Esophagus (tissue), 2 donors: ENCODE data around the gene OR4M1. TPM values are rescaled to one million over a fixed set of nuclear protein-coding genes. Genes with fewer than 3 reads are reported as not detected.
"Not testable (repeated sequence)": the region's sequence is repeated elsewhere in the genome, so short reads cannot be mapped to it uniquely, and the experiment has no call there.

Experiments used
- H3K27ac ChIP-seq, 2 donors: one replicate each; pipeline ENCODE4 v1.5.1; 2013; ENCODE audit warnings: low read depth in 2 of 2, mild to moderate bottlenecking in 2 of 2, inconsistent platforms in 1 of 2, low read length in 1 of 2, moderate library complexity in 1 of 2
- H3K27me3 ChIP-seq, 2 donors: one replicate each; pipeline ENCODE4 v1.6.1; 2013; ENCODE audit warnings: low read length in 2 of 2, control low read depth in 1 of 2, mild to moderate bottlenecking in 1 of 2; ENCODE audit not compliant: insufficient read depth in 2 of 2, control insufficient read depth in 1 of 2
- H3K36me3 ChIP-seq, 2 donors: one replicate each; pipeline ENCODE4 v1.6.1; 2013; ENCODE audit warnings: low read length in 1 of 2; ENCODE audit not compliant: control insufficient read depth in 2 of 2, insufficient read depth in 2 of 2
- H3K4me1 ChIP-seq, 2 donors: one replicate each; pipeline ENCODE4 v1.6.1; 2013; ENCODE audit warnings: low read length in 1 of 2; ENCODE audit not compliant: control insufficient read depth in 2 of 2, insufficient read depth in 2 of 2
- H3K4me3 ChIP-seq, 2 donors: one replicate each; pipeline ENCODE4 v1.5.1; 2013; ENCODE audit warnings: low read length in 2 of 2, mild to moderate bottlenecking in 2 of 2, low read depth in 1 of 2, moderate library complexity in 1 of 2
- H3K9me3 ChIP-seq, 2 donors: one replicate each; pipeline ENCODE4 v1.6.1; 2013; ENCODE audit warnings: mild to moderate bottlenecking in 2 of 2, low read depth in 1 of 2, low read length in 1 of 2, moderate library complexity in 1 of 2; ENCODE audit not compliant: control insufficient read depth in 2 of 2, insufficient read depth in 1 of 2
- WGBS, 2 donors: extraction: QIAGEN DNeasy Blood & Tissue Kit; methylation state at CpG; one replicate each; pipeline ENCODE4 v1.1.7; 2013; 5-methylcytosine and 5-hydroxymethylcytosine counted together
- polyA plus RNA-seq, 2 donors: library from polyadenylated mRNA; stranded (reverse); fragments of 200-250 nt; gene quantifications; one replicate each; pipeline ENCODE4 v1.2.3, GENCODE V29; 2013
- donor health status: healthy with polysubstance abuse.
- donor health status: Bipolar disorder and iron deficiency.

OR4M1 gene
- not detected for polyA plus RNA-seq

DNA sequence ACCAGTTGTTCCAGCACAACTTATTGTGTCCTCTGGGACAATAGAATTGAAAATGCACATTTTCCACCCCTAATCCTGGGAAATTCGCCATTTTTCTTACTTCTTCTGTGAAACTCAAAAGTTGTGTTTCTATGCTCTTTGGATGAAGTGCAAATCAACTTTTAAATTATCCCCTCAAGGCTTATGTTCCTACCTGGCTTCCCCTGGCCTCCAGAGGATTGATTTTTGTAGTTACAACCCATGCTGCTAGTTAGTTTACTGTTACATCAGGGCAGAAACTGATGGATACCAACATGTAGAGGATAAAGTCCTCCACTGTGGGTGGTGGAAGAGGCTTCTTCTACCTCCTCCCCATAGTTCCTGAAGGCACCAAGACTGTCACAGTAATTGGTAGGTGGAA is at the start of gene OR4M1:
OR4M1 (plus strand) TSS at position 301 of the 400 bp plus-strand sequence. CDS start 6,819 bp downstream, outside the sequence.
- H3K4me3 ChIP-seq, H3K4me1 ChIP-seq, H3K36me3 ChIP-seq, H3K9me3 ChIP-seq, H3K27ac ChIP-seq, H3K27me3 ChIP-seq: not testable (repeated sequence)
- WGBS, 2 donors, result 5 to 7% methylated on average over 1 of the region's 1 CpG

DNA sequence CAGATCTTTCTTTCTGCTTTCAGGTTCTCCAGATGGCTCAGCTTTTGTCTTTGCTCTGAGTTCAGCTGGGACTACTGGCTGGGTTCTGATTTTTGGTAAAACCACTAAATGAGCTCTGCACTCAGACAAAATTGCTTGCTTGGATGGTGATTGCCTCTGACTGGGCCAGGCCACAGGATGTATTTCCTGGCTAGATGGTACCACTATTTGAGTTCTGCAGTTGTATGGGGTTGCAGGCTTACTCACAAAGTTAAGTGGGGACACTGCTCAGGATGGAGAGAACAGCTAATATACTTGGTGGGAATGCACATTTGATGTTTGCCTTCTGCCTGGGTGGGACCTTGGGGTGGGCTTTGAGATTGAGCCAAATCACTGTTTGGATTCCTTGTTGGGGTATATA is 43.9 kb upstream of the OR4M1 start:
- no peak overlapping the region for H3K27ac ChIP-seq

GRCh38 chr14:19729763-19730162 is 43.5 kb upstream of the OR4M1 start:
- Histone ChIP-seq H3K27me3 (no peaks in the 10 kb centered on the region), H3K36me3 (no peaks in the 10 kb centered on the region), H3K4me1 (no peaks in the 10 kb centered on the region), H3K4me3 (no peak overlapping the region), H3K27ac (no peak overlapping the region), H3K9me3 (peaks cover 0 to 5% of the 10 kb centered on the region in 2 donors)
- 64 to 71% methylated on average over 2 of the region's 2 CpGs for WGBS, 2 donors

More for the DNA sequence above, 43.9 kb upstream of the OR4M1 start:
- Histone ChIP-seq H3K4me3 (no peak overlapping the region), H3K27me3 (no peaks in the 10 kb centered on the region), H3K4me1 (no peaks in the 10 kb centered on the region), H3K36me3 (no peaks in the 10 kb centered on the region), H3K9me3 (peaks cover 0 to 5% of the 10 kb centered on the region in 2 donors)

DNA sequence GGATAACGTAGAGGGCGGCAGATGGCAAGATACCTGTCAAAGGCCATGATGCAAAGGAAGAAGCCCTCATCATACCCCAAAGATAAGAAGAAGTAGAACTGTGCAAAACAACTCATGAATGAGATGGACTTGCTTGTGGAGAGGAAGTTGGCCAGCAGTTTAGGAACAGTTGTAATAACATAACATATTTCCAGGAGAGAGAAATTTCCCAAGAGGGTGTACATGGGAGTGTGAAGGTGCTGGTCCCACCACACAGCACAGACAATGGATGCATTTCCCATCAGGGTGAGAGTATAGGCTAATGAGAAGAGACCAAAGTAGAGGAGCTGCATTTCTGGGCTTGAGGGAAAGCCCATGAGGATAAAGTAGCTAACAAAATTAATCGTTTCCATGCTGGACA is 39.4 kb upstream of the OR4M1 start:
- H3K4me1 ChIP-seq, H3K27me3 ChIP-seq, H3K36me3 ChIP-seq, H3K9me3 ChIP-seq, H3K27ac ChIP-seq, H3K4me3 ChIP-seq: not testable (repeated sequence)
- WGBS, 2 donors, result 67 to 74% methylated on average over 3 of the region's 3 CpGs

DNA sequence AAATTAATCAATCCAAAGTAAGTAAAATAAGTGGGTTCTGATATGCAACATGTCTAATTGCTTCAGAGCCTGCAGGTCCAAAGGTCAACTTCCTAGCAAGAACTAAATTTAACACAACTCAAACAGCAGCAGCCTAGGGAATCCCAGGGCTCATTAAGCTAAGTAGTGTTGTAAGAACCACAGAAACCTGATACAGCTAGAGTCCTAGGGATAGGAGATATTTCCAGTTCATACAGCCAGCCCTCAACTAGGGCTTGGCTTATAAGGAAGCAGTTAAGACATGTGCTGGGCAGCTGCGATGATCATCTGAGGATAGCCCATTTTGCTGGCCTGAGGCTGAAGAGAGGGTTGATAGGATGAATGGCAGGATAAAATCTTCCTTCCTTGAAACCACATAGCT is 30.0 kb upstream of the OR4M1 start, which contains the start of gene OR4Q3:
OR4Q3 (plus strand) TSS at position 316 of the 400 bp plus-strand sequence.
- H3K27me3 ChIP-seq, result no peaks in the 10 kb centered on the region
- H3K27ac ChIP-seq, result no peak within 1 kb of the TSS
- WGBS, 2 donors, result 76 to 78% methylated on average over 1 of the region's 1 CpG
- no peak within 1 kb of the TSS for H3K4me3 ChIP-seq
- peaks cover 0 to 3% of the 10 kb centered on the region in 2 donors for H3K9me3 ChIP-seq
- no peaks in the 10 kb centered on the region for H3K4me1 ChIP-seq
- H3K36me3 ChIP-seq, result no peaks in the 10 kb centered on the region

DNA sequence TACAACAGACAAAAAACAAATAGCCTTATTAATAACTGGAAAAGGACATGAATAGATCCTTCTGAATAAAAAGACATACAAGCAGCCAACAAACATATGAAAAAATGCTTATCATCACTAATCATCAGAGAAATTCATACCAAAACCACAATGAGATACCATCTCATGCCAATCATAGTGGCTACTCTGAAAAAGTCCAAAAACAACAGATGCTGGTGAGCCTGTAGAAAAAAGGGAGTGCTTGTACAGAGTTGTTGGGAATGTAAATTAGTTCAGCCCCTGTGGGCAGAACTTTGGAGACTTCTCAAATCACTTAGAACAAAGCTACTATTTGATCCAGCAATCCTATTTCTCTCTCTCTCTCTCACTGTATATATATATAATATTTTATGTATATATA is 21.0 kb upstream of the OR4M1 start:
- H3K4me3 ChIP-seq, H3K27me3 ChIP-seq, H3K27ac ChIP-seq, H3K4me1 ChIP-seq, H3K9me3 ChIP-seq, H3K36me3 ChIP-seq: not testable (repeated sequence)

DNA sequence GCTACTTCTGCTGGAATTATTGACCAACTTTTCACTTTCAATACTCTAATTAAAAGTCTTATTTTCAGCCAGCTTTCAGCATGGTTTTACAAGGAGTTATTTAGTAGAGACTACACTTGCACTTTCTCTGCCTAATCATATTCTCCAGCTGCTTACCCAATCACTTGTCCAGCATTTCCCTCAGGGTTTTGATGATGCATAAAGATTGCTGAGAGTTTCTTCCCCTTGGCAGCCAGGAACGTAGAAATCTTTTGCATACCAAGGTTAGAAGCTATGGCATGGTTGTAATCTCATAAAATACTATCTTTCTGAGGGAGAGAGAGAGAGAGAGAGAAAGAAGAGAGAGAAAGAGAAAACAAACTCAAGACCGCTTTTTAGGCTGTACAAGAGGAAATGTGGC is 19.1 kb upstream of the OR4M1 start:
- Histone ChIP-seq H3K27ac (no peak overlapping the region), H3K4me3 (no peak overlapping the region), H3K36me3 (no peaks in the 10 kb centered on the region), H3K4me1 (no peaks in the 10 kb centered on the region), H3K27me3 (no peaks in the 10 kb centered on the region), H3K9me3 (no peaks in the 10 kb centered on the region)
- 29 to 35% methylated on average over 2 of the region's 2 CpGs for WGBS, 2 donors

DNA sequence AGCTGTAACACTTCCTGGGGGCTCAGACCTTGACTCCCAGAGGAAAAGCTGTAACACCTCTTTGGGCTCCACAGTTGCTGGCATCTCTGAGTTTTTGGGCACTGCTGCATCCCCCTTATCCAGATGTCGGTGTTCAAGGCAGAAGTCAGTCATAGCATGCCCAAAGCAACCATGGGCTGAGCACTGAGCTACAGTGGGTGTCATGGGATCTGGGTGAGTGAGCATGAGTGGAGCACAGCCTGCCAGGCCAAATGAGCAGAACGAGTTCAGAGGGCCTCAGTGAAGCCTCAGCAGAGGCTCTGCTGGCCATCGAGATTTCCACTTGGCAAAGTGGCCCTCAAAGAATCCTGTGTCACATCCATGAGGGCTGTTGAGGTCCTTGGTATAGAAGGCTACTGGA is 1.8 kb upstream of the OR4M1 start:
- not testable (repeated sequence) for H3K36me3 ChIP-seq, H3K27me3 ChIP-seq, H3K4me1 ChIP-seq, H3K4me3 ChIP-seq, H3K9me3 ChIP-seq, H3K27ac ChIP-seq
- WGBS, 2 donors, result 37 to 52% methylated on average over 3 of the region's 3 CpGs

DNA sequence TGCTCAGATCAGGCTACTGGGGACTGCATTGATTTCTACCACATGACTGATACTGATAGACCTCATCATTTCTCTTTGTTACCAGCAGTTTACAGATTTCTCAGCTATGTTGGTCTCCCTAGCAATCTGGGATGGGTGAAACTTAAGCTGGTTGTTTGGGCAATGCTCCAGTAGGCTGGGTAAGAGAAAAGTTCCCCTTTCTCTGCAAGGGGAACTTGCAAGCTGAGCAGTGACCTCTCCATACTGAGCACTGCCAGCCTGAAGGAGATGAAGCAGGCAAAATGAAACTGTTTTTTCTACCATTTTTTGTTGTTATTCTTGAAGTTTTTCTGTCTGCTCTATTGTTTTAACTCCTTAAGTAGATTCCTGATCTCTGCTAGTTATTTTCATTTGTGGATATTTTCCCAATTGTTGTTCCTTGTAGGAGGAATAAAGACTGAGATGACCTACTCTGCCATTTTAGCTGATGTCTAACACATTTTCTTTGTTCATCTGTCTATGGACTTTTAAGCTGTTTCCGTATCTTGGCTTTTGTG is 1.3 kb upstream of the OR4M1 start:
- H3K36me3 ChIP-seq, result no peaks in the 10 kb centered on the region
- H3K27me3 ChIP-seq, result no peaks in the 10 kb centered on the region
- 90 to 93% methylated on average over 1 of the region's 1 CpG for WGBS, 2 donors
- no peak overlapping the region for H3K27ac ChIP-seq
- H3K9me3 ChIP-seq, result peaks cover 4 to 8% of the 10 kb centered on the region in 2 donors
- H3K4me3 ChIP-seq, result no peak overlapping the region
- H3K4me1 ChIP-seq, result no peaks in the 10 kb centered on the region

GRCh38 chr14:19772454-19772853 is 850 bp upstream of the OR4M1 start:
- not testable (repeated sequence) for H3K4me1 ChIP-seq, H3K27ac ChIP-seq, H3K9me3 ChIP-seq, H3K36me3 ChIP-seq, H3K4me3 ChIP-seq, H3K27me3 ChIP-seq
- WGBS, 2 donors, result 47% methylated on average over 2 of the region's 2 CpGs
